GM12878 (cell line): ENCODE data around the gene GLE1. TPM values are rescaled to one million over a fixed set of nuclear protein-coding genes. Genes with fewer than 3 reads are reported as not detected.

Experiments used
- ATAC-seq: fragments of 200-7000 bp; cut with Tn5 transposase; 3 replicates; pipeline ENCODE4 v1.9.1; 2020; ENCODE audit warnings: mild to moderate bottlenecking, moderate library complexity
- BruUV-seq: library from RNA; stranded (reverse); fragments of 400-500 nt; replicated peaks from 2 replicates; lab custom pipeline; 2021; lab: Mats Ljungman, UMichigan
- CTCF ChIA-PET: fragments of 300-600 bp; sonication (Branson Sonifier 250); formaldehyde crosslinking; extraction: SDS; loops from one replicate; lab custom pipeline; 2021; ENCODE audit warnings: inconsistent platforms; lab: Yijun Ruan, JAX
- POLR2A ChIA-PET: fragments of 350-600 bp; formaldehyde crosslinking; extraction: SDS; loops from one replicate; lab custom pipeline; 2021; ENCODE audit warnings: inconsistent platforms; lab: Charles Lee
- RAD21 ChIA-PET: fragments of 300-600 bp; sonication (Branson Sonifier 250); formaldehyde crosslinking; loops from one replicate; lab custom pipeline; 2023; ENCODE audit warnings: antibody characterized with exemption; ENCODE audit not compliant: unreplicated experiment; lab: Charles Lee
- SMC1A ChIA-PET: fragments of 300-600 bp; sonication (Branson Sonifier 250); formaldehyde crosslinking; loops from one replicate; lab custom pipeline; 2023; ENCODE audit not compliant: unreplicated experiment, uncharacterized antibody; lab: Charles Lee
- DNase-seq: peaks from one replicate; pipeline ENCODE4 v3.0.0-alpha.2; 2011; ENCODE audit warnings: low read depth, low spot score
- FAIRE-seq: peaks from 3 replicates; lab custom pipeline; 2011; peaks lifted over from hg19 to GRCh38; lab: Jason Lieb, UNC
- H2AFZ ChIP-seq: 2 replicates; pipeline ENCODE4 v1.6.0; 2011; ENCODE audit warnings: low read depth, low read length, control low read depth; ENCODE audit not compliant: control insufficient read depth
- H3K27ac ChIP-seq: 2 replicates; pipeline ENCODE4 v1.5.1; 2011; ENCODE audit warnings: control low read depth; ENCODE audit not compliant: control insufficient read depth, insufficient read depth
- H3K27me3 ChIP-seq, 2 experiments: replicated peaks in 1 of 2; 2 replicates each; pipeline versions ENCODE4 v1.6.0 to v1.6.1; 2011; ENCODE audit warnings: low read length in 1 of 2; ENCODE audit not compliant: control insufficient read depth in 2 of 2, insufficient read depth in 2 of 2
- H3K36me3 ChIP-seq, 2 experiments: 2 replicates each; pipeline ENCODE4 v1.5.1; 2011; ENCODE audit warnings: low read length in 1 of 2; ENCODE audit not compliant: control insufficient read depth in 2 of 2, insufficient read depth in 2 of 2
- H3K4me1 ChIP-seq: 2 replicates; pipeline ENCODE4 v1.6.1; 2011; ENCODE audit warnings: mild to moderate bottlenecking, low read length, moderate library complexity, mixed read lengths; ENCODE audit not compliant: control insufficient read depth, insufficient read depth
- H3K4me2 ChIP-seq: 2 replicates; pipeline ENCODE4 v1.6.0; 2011; ENCODE audit warnings: control low read depth; ENCODE audit not compliant: control insufficient read depth, insufficient read depth
- H3K4me3 ChIP-seq: fragments of 200-600 bp; sonication (generic); 2 replicates; pipeline ENCODE4 v1.5.1; 2016
- H3K79me2 ChIP-seq: 2 replicates; pipeline ENCODE4 v1.6.0; 2011; ENCODE audit warnings: low read length; ENCODE audit not compliant: control insufficient read depth, insufficient read depth
- H3K9ac ChIP-seq: 2 replicates; pipeline ENCODE4 v1.8.0; 2011; ENCODE audit warnings: low read length, control low read depth, mixed read lengths; ENCODE audit not compliant: control insufficient read depth, insufficient read depth
- H3K9me3 ChIP-seq: replicated peaks from 3 replicates; pipeline ENCODE4 v1.5.1; 2011; ENCODE audit warnings: mild to moderate bottlenecking, low read length; ENCODE audit not compliant: control insufficient read depth, insufficient read depth
- H4K20me1 ChIP-seq: 2 replicates; pipeline ENCODE4 v1.6.0; 2011; ENCODE audit not compliant: control insufficient read depth, insufficient read depth
- CBX5 ChIP-seq: sonication (generic); IDR thresholded peaks from 2 replicates; pipeline ENCODE4 v1.6.1; 2016; ENCODE audit warnings: low read depth, moderate library complexity, mild to moderate bottlenecking, inconsistent platforms
- CHD2 ChIP-seq: IDR thresholded peaks from 2 replicates; pipeline ENCODE4 v1.6.1; 2011; ENCODE audit warnings: low read depth, low read length, improper control_type of control experiment, borderline replicate concordance
- CUX1 ChIP-seq: IDR thresholded peaks from 2 replicates; pipeline ENCODE4 v1.6.1; 2012; ENCODE audit warnings: improper control_type of control experiment, low read depth, low read length; ENCODE audit not compliant: insufficient replicate concordance
- LARP7 ChIP-seq: fragments of 450-650 bp; IDR thresholded peaks from 2 replicates; pipeline ENCODE4 v1.6.1; 2017; ENCODE audit warnings: mild to moderate bottlenecking
- MYC ChIP-seq: IDR thresholded peaks from 2 replicates; pipeline ENCODE4 v1.6.1; 2011; ENCODE audit warnings: mild to moderate bottlenecking, low read length, moderate library complexity, inconsistent platforms; ENCODE audit not compliant: insufficient read depth, insufficient replicate concordance, insufficient read length, severe bottlenecking
- SIN3A ChIP-seq: IDR thresholded peaks from 2 replicates; pipeline ENCODE4 v1.6.1; 2012; ENCODE audit warnings: low read depth, low read length, improper control_type of control experiment
- SUPT20H ChIP-seq: IDR thresholded peaks from 2 replicates; pipeline ENCODE4 v1.6.1; 2011; ENCODE audit warnings: low read depth, mild to moderate bottlenecking, low read length, moderate library complexity, borderline replicate concordance; ENCODE audit not compliant: control insufficient read depth
- WGBS: methylation state at CpG from one replicate; pipeline ENCODE4 v1.1.6; 2016; ENCODE audit warnings: low lambda C conversion rate; ENCODE audit not compliant: insufficient replicate concordance, insufficient coverage; ENCODE audit errors: missing lambda C conversion rate; 5-methylcytosine and 5-hydroxymethylcytosine counted together
- in situ Hi-C: fragments of 300-500 bp; cut with MboI; formaldehyde crosslinking; loops from 9 replicates; pipeline ENCODE4 v1.14.3; 2018; ENCODE audit warnings: mixed read lengths
- intact Hi-C: fragments of 100-400 bp; cut with micrococcal nuclease; formaldehyde crosslinking; loops from one replicate; pipeline ENCODE4 v1.14.2; 2022; ENCODE audit not compliant: unreplicated experiment
- polyA plus RNA-seq, 11 experiments: library from polyadenylated mRNA; depleted of rRNA in 4 of 11; unstranded in 6 of 11; stranded (reverse) in 5 of 11; fragments of >200 nt; fragmentation: Nextera tagmentation in 4 of 11; fragmentation: Illumina TruSeq in 1 of 11; extraction: Ambion mirVana in 4 of 11; extraction: Trizol in 1 of 11; gene quantifications; 1 replicate in 1 of 11; 2 replicates in 10 of 11; pipeline versions ENCODE4 v1.2.1 to v1.2.3, GENCODE V29; 2011 to 2016; ENCODE audit warnings: inconsistent platforms in 2 of 11, missing spikeins in 2 of 11, low read depth in 1 of 11
- total RNA-seq, 4 experiments: library from RNA; depleted of rRNA in 3 of 4; stranded (reverse); fragments of >200 nt in 3 of 4; fragmentation: Illumina TruSeq in 1 of 4; extraction: Trizol in 1 of 4; gene quantifications; 2 replicates each; pipeline versions ENCODE4 v1.2.1 to v1.2.3, GENCODE V29; 2013 to 2021
- TF ChIP-seq, protein P1 (sequence below): fragments of 450-650 bp; IDR thresholded peaks from 2 replicates; pipeline ENCODE4 v1.6.1; 2017; ENCODE audit warnings: borderline replicate concordance

Gene GLE1
- total and polyA plus RNA-seq, 10 of the 15 experiments (the other 5 are each of a cell fraction or from before 2014, with no cell fraction given): 17.4 to 52.0 (median 37.7) TPM

DNA sequence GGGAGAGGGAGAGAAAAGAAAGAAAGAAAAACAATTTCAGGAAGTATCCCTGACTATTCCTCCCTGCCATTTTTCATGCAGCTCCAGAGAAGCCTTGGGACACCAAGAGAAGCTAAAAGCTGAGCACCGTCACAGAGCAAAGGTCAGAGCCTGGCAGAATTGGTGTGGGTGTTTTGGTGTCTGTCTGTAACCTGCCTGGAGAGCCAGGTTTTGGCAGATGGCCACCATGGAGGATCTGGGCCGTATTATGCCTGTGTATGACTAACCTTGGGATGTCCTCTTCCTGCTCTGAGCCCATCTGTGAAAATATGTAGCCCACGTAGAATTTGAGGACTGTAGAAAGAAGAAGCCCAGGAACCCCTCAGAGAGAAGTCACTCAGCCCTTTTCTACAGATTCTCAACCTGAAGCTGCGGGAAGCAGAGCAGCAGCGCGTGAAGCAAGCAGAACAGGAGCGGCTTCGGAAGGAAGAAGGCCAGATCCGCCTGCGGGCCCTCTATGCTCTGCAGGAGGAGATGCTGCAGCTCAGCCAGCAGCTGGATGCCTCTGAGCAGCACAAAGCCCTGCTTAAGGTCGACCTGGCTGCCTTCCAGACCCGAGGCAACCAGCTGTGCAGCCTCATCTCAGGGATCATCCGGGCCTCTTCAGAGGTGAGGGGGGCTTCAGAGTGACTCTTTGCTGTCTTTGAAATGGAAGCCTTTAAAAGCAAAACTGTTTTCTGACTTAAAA is 18.8 kb downstream of the GLE1 start:
- Histone ChIP-seq H3K4me2 (no peak overlapping the region), H3K4me1 (no peaks in the 10 kb centered on the region), H3K4me3 (no peak overlapping the region), H2AFZ (no peak overlapping the region), H3K9ac (no peak overlapping the region), H3K79me2 (no peaks in the 10 kb centered on the region), H3K36me3 (peaks cover 10 to 20% of the 10 kb centered on the region in 2 experiments), H3K9me3 (no peaks in the 10 kb centered on the region; the same call in 2 of the 3 replicates), H4K20me1 (no peaks in the 10 kb centered on the region), H3K27ac (no peak overlapping the region), H3K27me3 (no peaks in the 10 kb centered on the region)
- WGBS: 93% methylated on average over 13 of the region's 13 CpGs
- FAIRE-seq (no peak), DNase-seq (no peak), ATAC-seq (no peak)
- SMC1A ChIA-PET: no interaction called here
- no peak for TF ChIP-seq SIN3A
- in situ Hi-C loops: no loop called here
- intact Hi-C loops: no loop called here
- CTCF ChIA-PET: no interaction called here
- POLR2A ChIA-PET: no interaction called here
- RAD21 ChIA-PET: no interaction called here
- BruUV-seq: no TSS peak

- H2AFZ ChIP-seq: no peak overlapping the region
- in situ Hi-C loops (no loop called here), intact Hi-C loops (no loop called here)
- DNase-seq: no peak
- H3K4me2 ChIP-seq: no peak overlapping the region
- H3K9me3 ChIP-seq: no peaks in the 10 kb centered on the region
- BruUV-seq: no TSS peak
- FAIRE-seq: no peak
- peaks cover 14 to 22% of the 10 kb centered on the region in 2 experiments for H3K36me3 ChIP-seq
- ATAC-seq: no peak
- SMC1A ChIA-PET: no interaction called here
- 77% methylated on average over 2 of the region's 2 CpGs for WGBS
- H3K27ac ChIP-seq: no peak overlapping the region
- RAD21 ChIA-PET: no interaction called here
- no peaks in the 10 kb centered on the region for H3K79me2 ChIP-seq
- H3K4me1 ChIP-seq: no peaks in the 10 kb centered on the region
- POLR2A ChIA-PET: no interaction called here
- no peaks in the 10 kb centered on the region for H4K20me1 ChIP-seq
- H3K4me3 ChIP-seq: no peak overlapping the region
- no peaks in the 10 kb centered on the region for H3K27me3 ChIP-seq
- CTCF ChIA-PET: no interaction called here
- no peak overlapping the region for H3K9ac ChIP-seq
- TF ChIP-seq, protein P1, sequence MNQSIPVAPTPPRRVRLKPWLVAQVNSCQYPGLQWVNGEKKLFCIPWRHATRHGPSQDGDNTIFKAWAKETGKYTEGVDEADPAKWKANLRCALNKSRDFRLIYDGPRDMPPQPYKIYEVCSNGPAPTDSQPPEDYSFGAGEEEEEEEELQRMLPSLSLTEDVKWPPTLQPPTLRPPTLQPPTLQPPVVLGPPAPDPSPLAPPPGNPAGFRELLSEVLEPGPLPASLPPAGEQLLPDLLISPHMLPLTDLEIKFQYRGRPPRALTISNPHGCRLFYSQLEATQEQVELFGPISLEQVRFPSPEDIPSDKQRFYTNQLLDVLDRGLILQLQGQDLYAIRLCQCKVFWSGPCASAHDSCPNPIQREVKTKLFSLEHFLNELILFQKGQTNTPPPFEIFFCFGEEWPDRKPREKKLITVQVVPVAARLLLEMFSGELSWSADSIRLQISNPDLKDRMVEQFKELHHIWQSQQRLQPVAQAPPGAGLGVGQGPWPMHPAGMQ: no peak
- TF ChIP-seq LARP7 (no peak), SUPT20H (no peak), CUX1 (no peak), CHD2 (no peak), MYC (no peak), CBX5 (no peak)
These were observed 22.2 kb downstream of the GLE1 start for GRCh38 chr9:128526720-128527119.
